H1 (cell line): Measurements from ENCODE around the gene ZHX3. TPM values are rescaled to one million over a fixed set of nuclear protein-coding genes. Genes with fewer than 3 reads are reported as not detected.

Source experiments
- CHD1 ChIP-seq: IDR thresholded peaks from 2 replicates; pipeline ENCODE4 v1.6.1; 2012; ENCODE audit warnings: low read depth, low read length, improper control_type of control experiment
- polyA plus RNA-seq, 7 experiments: library from polyadenylated mRNA; depleted of rRNA in 3 of 7; stranded (reverse) in 5 of 7; unstranded in 2 of 7; fragments of >200 nt in 5 of 7; fragments of 200-250 nt in 2 of 7; gene quantifications; 1 replicate in 5 of 7; 2 replicates in 1 of 7; 4 replicates in 1 of 7; pipeline versions ENCODE4 v1.2.1 to v1.2.3, GENCODE V29; 2011 to 2013; ENCODE audit warnings: missing spikeins in 2 of 7, mixed read lengths in 2 of 7
- total RNA-seq: library from RNA; stranded (reverse); fragmentation: NEBNext Ultra II Directional; extraction: Animal tissue kit (Norgen Biotek cat#: 25700); gene quantifications from 2 replicates; pipeline ENCODE4 v1.2.1, GENCODE V29; 2021

The ZHX3 gene
- total and polyA plus RNA-seq, 2 of the 8 experiments (the other 6 are each of a cell fraction or from before 2014, with no cell fraction given): 1.00 to 7.8 TPM

GRCh38 chr20:41300383-41300782 is 17.1 kb downstream of the ZHX3 start (continued):
- no peak for TF ChIP-seq CHD1
- TF ChIP-seq, all 59 proteins: peak for 0
